ENCODE data around the gene FILIP1. TPM values are rescaled to one million over a fixed set of nuclear protein-coding genes. Genes with fewer than 3 reads are reported as not detected.

The FILIP1 gene
- total and polyA plus RNA-seq, 2 of the 4 experiments (the other 2 are of a cell fraction), result under 0.01 to 0.03 TPM

DNA sequence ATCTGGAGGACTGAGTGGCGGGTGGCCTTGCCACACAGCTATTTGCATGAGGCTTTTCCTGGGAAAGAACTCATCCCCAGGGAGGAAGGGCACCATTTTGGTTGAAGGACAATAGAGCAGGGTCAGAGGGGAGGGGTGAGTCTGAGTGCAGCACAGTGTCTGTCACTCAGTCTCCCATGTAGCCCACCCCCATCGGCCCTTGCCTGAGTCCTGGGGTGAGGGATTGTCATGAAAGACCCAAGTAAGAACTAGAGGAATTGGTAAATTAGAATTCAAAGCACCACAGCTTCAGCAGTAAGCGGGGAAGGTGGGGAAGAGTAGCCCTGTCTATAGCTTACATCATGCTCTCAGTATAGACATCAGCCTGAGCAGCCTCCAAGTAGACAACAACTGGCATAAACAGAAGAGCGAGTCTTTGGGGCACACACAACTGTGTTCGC lies 118.6 kb downstream of the FILIP1 start:
- no peak overlapping the region for H2BK5ac ChIP-seq (ENCODE audit: low read depth, low read length, poor library complexity, severe bottlenecking)
- no peak overlapping the region for H3K23ac ChIP-seq (ENCODE audit: low read depth, low read length)
- TF ChIP-seq MXI1 (IDR thresholded peaks at IDR 0.05; ENCODE audit: borderline replicate concordance, low read depth, low read length) (no peak), MAZ (IDR thresholded peaks at IDR 0.05; ENCODE audit: borderline replicate concordance, low read depth, low read length) (no peak), RFX5 (IDR thresholded peaks at IDR 0.05; ENCODE audit: low read depth, low read length) (no peak), BHLHE40 (IDR thresholded peaks at IDR 0.05; ENCODE audit: low read depth, low read length) (no peak), USF2 (IDR thresholded peaks at IDR 0.05; ENCODE audit: low read depth, low read length) (no peak), RAD21 (IDR thresholded peaks at IDR 0.05; ENCODE audit: low read length) (no peak), RCOR1 (IDR thresholded peaks at IDR 0.05; ENCODE audit: insufficient replicate concordance, low read length) (no peak), FOS (IDR thresholded peaks at IDR 0.05; ENCODE audit: low read depth, low read length) (no peak), NFE2L2 (IDR thresholded peaks at IDR 0.05; ENCODE audit: low read depth, low read length) (no peak), POLR2A (IDR thresholded peaks at IDR 0.05; ENCODE audit: low read depth, low read length) (no peak), CHD1 (IDR thresholded peaks at IDR 0.05; ENCODE audit: low read depth, low read length) (no peak)
- TF ChIP-seq, protein P1, sequence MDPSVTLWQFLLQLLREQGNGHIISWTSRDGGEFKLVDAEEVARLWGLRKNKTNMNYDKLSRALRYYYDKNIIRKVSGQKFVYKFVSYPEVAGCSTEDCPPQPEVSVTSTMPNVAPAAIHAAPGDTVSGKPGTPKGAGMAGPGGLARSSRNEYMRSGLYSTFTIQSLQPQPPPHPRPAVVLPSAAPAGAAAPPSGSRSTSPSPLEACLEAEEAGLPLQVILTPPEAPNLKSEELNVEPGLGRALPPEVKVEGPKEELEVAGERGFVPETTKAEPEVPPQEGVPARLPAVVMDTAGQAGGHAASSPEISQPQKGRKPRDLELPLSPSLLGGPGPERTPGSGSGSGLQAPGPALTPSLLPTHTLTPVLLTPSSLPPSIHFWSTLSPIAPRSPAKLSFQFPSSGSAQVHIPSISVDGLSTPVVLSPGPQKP (IDR thresholded peaks at IDR 0.05; ENCODE audit: borderline replicate concordance, low read depth, low read length), result no peak
- no peak overlapping the region for H3K4me2 ChIP-seq (ENCODE audit: low read depth, low read length)
- DNase-seq (no peak), ATAC-seq (ENCODE audit: low read depth) (no peak)
- H2AK5ac ChIP-seq (ENCODE audit: low read depth, low read length), result 0 out of 2 replicates have a peak overlapping the region, but pooled peaks have one; percentile 3
- no peaks in the 10 kb centered on the region for H4K20me1 ChIP-seq (ENCODE audit: insufficient read depth, low read length)
- H3K36me3 ChIP-seq (ENCODE audit: control insufficient read depth, insufficient read depth, low read length), result no peaks in the 10 kb centered on the region
- no peak overlapping the region; the same call in 1 of the 2 replicates for H4K5ac ChIP-seq (ENCODE audit: low read depth, low read length)
- no peak overlapping the region for H2BK120ac ChIP-seq (ENCODE audit: low read depth, low read length)
- H3K4ac ChIP-seq (ENCODE audit: low read depth, low read length), result no peak overlapping the region
- peaks cover 5% of the 10 kb centered on the region; the same call in 1 of the 2 replicates for H3K9me1 ChIP-seq (ENCODE audit: insufficient read depth, low read length)
- intact Hi-C loops (cut with micrococcal nuclease) (no loop called here), in situ Hi-C loops (cut with MboI; ENCODE audit: low sequenced_read_pairs) (no loop called here), dilution Hi-C loops (cut with HindIII; ENCODE audit: low sequenced_read_pairs, unreplicated experiment) (no loop called here)
- no peak overlapping the region for H3K9ac ChIP-seq (ENCODE audit: low read depth, low read length)
- H3K4me3 ChIP-seq (ENCODE audit: insufficient read depth, low read depth, low read length), result no peak overlapping the region
- H3K9me3 ChIP-seq (ENCODE audit: control insufficient read depth, insufficient read depth, low read length), result no peaks in the 10 kb centered on the region
- H3K79me1 ChIP-seq (ENCODE audit: low read depth in 1 of 2, low read length in 2 of 2), result no peaks in the 10 kb centered on the region
- H2AK9ac ChIP-seq (replicated peaks; ENCODE audit: low read depth, low read length, poor library complexity), result no peak overlapping the region
- H3K27ac ChIP-seq (ENCODE audit: insufficient read depth, low read length), result no peak overlapping the region
- no peak overlapping the region for H3K56ac ChIP-seq (ENCODE audit: extremely low read depth, insufficient read depth, low read length)
- H3K18ac ChIP-seq (ENCODE audit: low read depth, low read length), result no peak overlapping the region
- no peak overlapping the region for H4K8ac ChIP-seq (ENCODE audit: low read depth in 2 of 2, low read length in 2 of 2)
- POLR2A ChIA-PET (ENCODE audit: unreplicated experiment), result no interaction called here
- WGBS, 2 experiments (ENCODE audit: extremely low coverage in 2 of 2, insufficient read length in 1 of 2), result no CpG with 5 or more reads among the region's 5 CpGs
- CTCF ChIA-PET, result interaction anchor here (0.6 kb wide), 1 partner anchor 1707 kb away, joined by 4 read pairs; no protein-coding TSS in a partner anchor
- H2BK20ac ChIP-seq (ENCODE audit: low read depth, low read length), result peak overlapping the region; percentile 31
- H2BK15ac ChIP-seq (ENCODE audit: low read depth, low read length), result no peak overlapping the region
- H3K4me1 ChIP-seq (ENCODE audit: control insufficient read depth, insufficient read depth, low read length), result 0 out of 2 replicates have a peak, but pooled peaks cover 4% of the 10 kb centered on the region
- peaks cover 1% of the 10 kb centered on the region; the same call in 1 of the 2 replicates for H3K27me3 ChIP-seq (ENCODE audit: control insufficient read depth, insufficient read depth, low read length)
- no peak overlapping the region for H3K14ac ChIP-seq (replicated peaks; ENCODE audit: low read depth, low read length)
- no peak overlapping the region; the same call in 1 of the 2 replicates for H4K91ac ChIP-seq (ENCODE audit: insufficient read depth, low read depth, low read length)
- BruUV-seq (replicated peaks), result no TSS peak
- no peak overlapping the region for H2AFZ ChIP-seq (replicated peaks; ENCODE audit: low read length, poor library complexity)

Data from IMR-90 (cell line).